Measurements from ENCODE around the gene NEURL1B.

DNA sequence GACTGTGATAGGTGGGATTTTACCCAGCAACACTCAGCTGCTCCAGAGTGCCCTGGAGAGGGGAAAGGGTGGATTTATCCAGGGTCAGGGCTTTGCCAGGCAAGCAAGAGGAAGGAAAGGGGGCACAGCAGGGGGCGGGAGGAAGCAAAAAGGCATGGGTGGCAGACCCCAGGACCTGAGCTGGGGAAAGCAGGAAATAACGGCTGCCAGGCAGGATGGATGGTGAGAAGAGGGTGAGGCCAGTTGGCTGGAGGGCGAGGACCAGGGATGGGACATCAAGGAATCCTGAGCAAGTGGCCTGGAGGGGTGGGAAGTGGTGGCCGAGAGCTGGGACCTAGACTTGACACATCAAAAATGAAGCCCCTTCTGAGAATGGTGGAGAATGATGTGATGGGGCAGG lies 65.7 kb downstream of the NEURL1B start:
- TF ChIP-seq CTCF (conservative IDR thresholded peaks at IDR 0.05; ENCODE audit: low read length): no peak
- no peak for TF ChIP-seq EZH2phosphoT487 (IDR thresholded peaks at IDR 0.05; ENCODE audit: borderline replicate concordance)

Measured in Loucy (cell line).